Measurements from ENCODE around the gene ZNF664. TPM values are rescaled to one million over a fixed set of nuclear protein-coding genes. Genes with fewer than 3 reads are reported as not detected.

The ZNF664 gene
- total and polyA plus RNA-seq, 2 donors (not counting 1 experiment from before 2014, with no cell fraction given): 14.3 to 47.1 TPM

DNA sequence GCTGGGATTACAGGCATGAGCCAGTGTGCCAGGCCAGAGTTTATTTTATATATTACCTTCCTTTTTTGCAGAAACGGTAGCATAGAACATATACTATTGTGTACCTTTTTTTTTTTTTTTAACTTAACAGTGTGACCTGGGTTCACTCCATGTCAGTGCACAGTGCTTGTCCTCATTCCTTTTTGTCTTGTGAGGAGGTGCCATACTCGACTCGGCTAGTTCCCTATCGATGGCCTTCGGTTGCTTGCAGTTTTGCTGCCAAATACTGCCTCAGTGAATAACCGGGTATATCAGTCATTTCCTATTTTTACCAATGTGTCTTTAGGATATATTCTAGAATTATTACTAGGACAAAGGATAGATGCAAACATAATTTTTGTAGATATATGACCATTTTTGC is 36.8 kb downstream of the ZNF664 start:
- Mint-ChIP-seq H3K4me1 (peaks cover 28% of the 10 kb centered on the region), H3K27ac (no peak overlapping the region)

DNA sequence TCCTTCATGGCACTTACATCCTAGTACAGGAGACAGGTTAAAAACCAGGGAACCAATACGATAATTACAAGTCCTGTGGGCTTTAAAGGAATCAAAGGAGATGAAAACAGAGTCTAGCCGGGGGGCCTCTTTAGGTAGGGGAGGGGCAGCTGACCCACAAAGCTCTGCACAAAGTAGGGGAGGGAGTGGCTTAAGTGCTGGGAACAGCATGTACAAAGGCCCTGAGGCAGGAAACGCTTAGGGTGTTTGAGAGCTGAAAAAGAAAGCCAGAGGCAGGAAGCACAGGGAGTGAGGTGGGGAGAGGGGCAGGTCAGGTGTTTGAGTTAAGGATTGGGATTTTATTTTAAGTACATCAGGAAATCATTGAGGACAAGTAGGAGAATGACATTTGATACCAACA is 37.7 kb downstream of the ZNF664 start:
- Histone ChIP-seq H3K27ac (ENCODE audit: low read length in 2 of 2) (no peak overlapping the region), H3K36me3 (replicated peaks in 1 of 2; ENCODE audit: control extremely low read depth in 1 of 2, control insufficient read depth in 1 of 2, extremely low read depth in 1 of 2, insufficient read depth in 2 of 2, low read length in 1 of 2) (peaks cover 2 to 39% of the 10 kb centered on the region in 2 experiments), H3K79me2 (ENCODE audit: control insufficient read depth, insufficient read depth, low read length) (peaks cover 5% of the 10 kb centered on the region), H3K4me2 (replicated peaks; ENCODE audit: low read depth, low read length, poor library complexity, severe bottlenecking) (no peak overlapping the region), H3K4me1 (ENCODE audit: control insufficient read depth in 2 of 2, insufficient read depth in 2 of 2, low read length in 2 of 2) (peaks cover 20 to 21% of the 10 kb centered on the region in 2 donors), H3K9me3 (ENCODE audit: control extremely low read depth in 1 of 3, control insufficient read depth in 2 of 3, insufficient read depth in 1 of 3, low read length in 2 of 3) (no peaks in the 10 kb centered on the region), H3K27me3 (replicated peaks in 1 of 4; ENCODE audit: control extremely low read depth in 1 of 4, control insufficient read depth in 3 of 4, insufficient read depth in 4 of 4, low read length in 3 of 4) (no peaks in the 10 kb centered on the region), H2AFZ (ENCODE audit: insufficient read depth, low read depth, low read length, poor library complexity, severe bottlenecking) (no peak overlapping the region), H4K20me1 (ENCODE audit: control insufficient read depth, insufficient read depth, low read length, poor library complexity, severe bottlenecking) (no peaks in the 10 kb centered on the region), H3K4me3 (ENCODE audit: control extremely low read depth in 1 of 5, extremely low read depth in 1 of 5, insufficient read depth in 1 of 5, low read depth in 2 of 5, low read length in 4 of 5) (no peak overlapping the region), H3K9ac (ENCODE audit: low read length) (no peak overlapping the region)
- ATAC-seq (ENCODE audit: low read depth) (no peak), DNase-seq (no peak)
- Mint-ChIP-seq H3K9me3 (ENCODE audit: insufficient read depth) (no peaks in the 10 kb centered on the region), H3K27me3 (no peaks in the 10 kb centered on the region), H3K27ac (no peak overlapping the region), H3K4me1 (peaks cover 25% of the 10 kb centered on the region), H3K4me3 (no peak overlapping the region)
- intact Hi-C loops (cut with micrococcal nuclease): no loop called here
- 100% methylated on average over 3 of the region's 3 CpGs for WGBS (ENCODE audit: insufficient coverage)
- CTCF ChIA-PET: no interaction called here
- TF ChIP-seq, protein P1, sequence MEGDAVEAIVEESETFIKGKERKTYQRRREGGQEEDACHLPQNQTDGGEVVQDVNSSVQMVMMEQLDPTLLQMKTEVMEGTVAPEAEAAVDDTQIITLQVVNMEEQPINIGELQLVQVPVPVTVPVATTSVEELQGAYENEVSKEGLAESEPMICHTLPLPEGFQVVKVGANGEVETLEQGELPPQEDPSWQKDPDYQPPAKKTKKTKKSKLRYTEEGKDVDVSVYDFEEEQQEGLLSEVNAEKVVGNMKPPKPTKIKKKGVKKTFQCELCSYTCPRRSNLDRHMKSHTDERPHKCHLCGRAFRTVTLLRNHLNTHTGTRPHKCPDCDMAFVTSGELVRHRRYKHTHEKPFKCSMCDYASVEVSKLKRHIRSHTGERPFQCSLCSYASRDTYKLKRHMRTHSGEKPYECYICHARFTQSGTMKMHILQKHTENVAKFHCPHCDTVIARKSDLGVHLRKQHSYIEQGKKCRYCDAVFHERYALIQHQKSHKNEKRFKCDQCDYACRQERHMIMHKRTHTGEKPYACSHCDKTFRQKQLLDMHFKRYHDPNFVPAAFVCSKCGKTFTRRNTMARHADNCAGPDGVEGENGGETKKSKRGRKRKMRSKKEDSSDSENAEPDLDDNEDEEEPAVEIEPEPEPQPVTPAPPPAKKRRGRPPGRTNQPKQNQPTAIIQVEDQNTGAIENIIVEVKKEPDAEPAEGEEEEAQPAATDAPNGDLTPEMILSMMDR (IDR thresholded peaks at IDR 0.05): no peak
- no peak for TF ChIP-seq EZH2 (IDR thresholded peaks at IDR 0.05; ENCODE audit: borderline replicate concordance, insufficient read depth, low read depth, low read length, poor library complexity, severe bottlenecking)
- POLR2A ChIA-PET: no interaction called here

More for the DNA sequence above, 36.8 kb downstream of the ZNF664 start:
- no peaks in the 10 kb centered on the region for H3K27me3 Mint-ChIP-seq
- no peak for DNase-seq
- H3K4me3 Mint-ChIP-seq: no peak overlapping the region
- Histone ChIP-seq H3K36me3 (replicated peaks in 1 of 2; ENCODE audit: control extremely low read depth in 1 of 2, control insufficient read depth in 1 of 2, extremely low read depth in 1 of 2, insufficient read depth in 2 of 2, low read length in 1 of 2) (peaks cover 2 to 39% of the 10 kb centered on the region in 2 experiments), H3K27me3 (replicated peaks in 1 of 4; ENCODE audit: control extremely low read depth in 1 of 4, control insufficient read depth in 3 of 4, insufficient read depth in 4 of 4, low read length in 3 of 4) (no peaks in the 10 kb centered on the region), H3K9me3 (ENCODE audit: control extremely low read depth in 1 of 3, control insufficient read depth in 2 of 3, insufficient read depth in 1 of 3, low read length in 2 of 3) (no peaks in the 10 kb centered on the region), H3K27ac (ENCODE audit: low read length in 2 of 2) (no peak overlapping the region), H3K79me2 (ENCODE audit: control insufficient read depth, insufficient read depth, low read length) (peaks cover 5% of the 10 kb centered on the region), H3K9ac (ENCODE audit: low read length) (no peak overlapping the region), H4K20me1 (ENCODE audit: control insufficient read depth, insufficient read depth, low read length, poor library complexity, severe bottlenecking) (no peaks in the 10 kb centered on the region), H3K4me2 (replicated peaks; ENCODE audit: low read depth, low read length, poor library complexity, severe bottlenecking) (no peak overlapping the region), H3K4me1 (ENCODE audit: control insufficient read depth in 2 of 2, insufficient read depth in 2 of 2, low read length in 2 of 2) (peaks cover 23 to 24% of the 10 kb centered on the region in 2 donors), H2AFZ (ENCODE audit: insufficient read depth, low read depth, low read length, poor library complexity, severe bottlenecking) (no peak overlapping the region), H3K4me3 (ENCODE audit: control extremely low read depth in 1 of 5, extremely low read depth in 1 of 5, insufficient read depth in 1 of 5, low read depth in 2 of 5, low read length in 4 of 5) (no peak overlapping the region)
- WGBS (ENCODE audit: insufficient coverage): 70% methylated on average over 2 of the region's 6 CpGs
- no peak for TF ChIP-seq EZH2 (IDR thresholded peaks at IDR 0.05; ENCODE audit: borderline replicate concordance, insufficient read depth, low read depth, low read length, poor library complexity, severe bottlenecking)
- TF ChIP-seq, protein P1 (IDR thresholded peaks at IDR 0.05): no peak
- POLR2A ChIA-PET: no interaction called here
- no peak for ATAC-seq (ENCODE audit: low read depth)
- no peaks in the 10 kb centered on the region for H3K9me3 Mint-ChIP-seq (ENCODE audit: insufficient read depth)
- CTCF ChIA-PET: no interaction called here
- intact Hi-C loops (cut with micrococcal nuclease): no loop called here
